Endothelial cell of umbilical vein (primary cell): Measurements from ENCODE around the gene DLGAP1.

Experiments
- EZH2 ChIP-seq: IDR thresholded peaks from 2 replicates; pipeline ENCODE4 v1.6.1; 2012; ENCODE audit warnings: borderline replicate concordance, low read depth, mild to moderate bottlenecking, moderate library complexity, low read length, inconsistent platforms; ENCODE audit not compliant: severe bottlenecking
- GATA2 ChIP-seq: IDR thresholded peaks from 2 replicates; pipeline ENCODE4 v1.7.0; 2011; ENCODE audit warnings: low read depth, mild to moderate bottlenecking, moderate library complexity, mixed read lengths, low read length; ENCODE audit not compliant: insufficient read length, insufficient read depth
- POLR2A ChIP-seq: IDR thresholded peaks from 2 replicates; pipeline ENCODE4 v1.6.1; 2012; ENCODE audit warnings: low read depth, mild to moderate bottlenecking, control low read depth, low read length
- POLR2AphosphoS5 ChIP-seq: IDR thresholded peaks from 2 replicates; pipeline ENCODE4 v1.6.1; 2012; ENCODE audit warnings: low read depth, mild to moderate bottlenecking, control low read depth, low read length, moderate library complexity; ENCODE audit not compliant: insufficient read depth
- TF ChIP-seq, protein P1 (sequence below), 2 donors: IDR thresholded peaks; 1 replicate in 1 of 2; 2 replicates in 1 of 2; pipeline ENCODE4 v1.5.1; 2011; ENCODE audit warnings: low read length in 2 of 2, mild to moderate bottlenecking in 2 of 2, moderate library complexity in 2 of 2, control low read depth in 1 of 2, inconsistent platforms in 1 of 2, low read depth in 1 of 2; ENCODE audit not compliant: insufficient read depth in 1 of 2; ENCODE audit errors: extremely low read depth in 1 of 2
- TF ChIP-seq, protein P2 (sequence below): IDR thresholded peaks from 2 replicates; pipeline ENCODE4 v1.6.1; 2011; ENCODE audit not compliant: insufficient read depth, insufficient read length

DNA sequence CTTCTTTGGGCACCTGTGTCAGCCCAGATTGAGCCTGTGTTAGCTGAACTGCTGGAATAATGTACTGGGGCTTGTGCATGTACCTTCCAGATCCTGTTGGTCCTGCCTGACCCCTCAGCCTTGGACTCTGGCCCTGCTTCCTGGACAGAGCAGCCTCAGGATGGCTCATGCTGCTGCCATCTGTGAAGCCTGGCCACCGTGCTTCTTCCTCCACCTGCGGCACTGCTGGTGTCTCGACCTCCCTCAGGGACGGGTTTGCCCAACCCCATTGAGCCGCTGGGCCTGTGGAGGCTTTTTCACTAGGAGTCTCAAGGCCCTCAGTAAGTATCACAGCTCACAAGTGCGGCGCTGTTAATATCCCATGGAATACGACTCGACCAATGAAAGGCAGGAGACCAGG is 662.4 kb downstream of the DLGAP1 start:
- TF ChIP-seq, protein P1, sequence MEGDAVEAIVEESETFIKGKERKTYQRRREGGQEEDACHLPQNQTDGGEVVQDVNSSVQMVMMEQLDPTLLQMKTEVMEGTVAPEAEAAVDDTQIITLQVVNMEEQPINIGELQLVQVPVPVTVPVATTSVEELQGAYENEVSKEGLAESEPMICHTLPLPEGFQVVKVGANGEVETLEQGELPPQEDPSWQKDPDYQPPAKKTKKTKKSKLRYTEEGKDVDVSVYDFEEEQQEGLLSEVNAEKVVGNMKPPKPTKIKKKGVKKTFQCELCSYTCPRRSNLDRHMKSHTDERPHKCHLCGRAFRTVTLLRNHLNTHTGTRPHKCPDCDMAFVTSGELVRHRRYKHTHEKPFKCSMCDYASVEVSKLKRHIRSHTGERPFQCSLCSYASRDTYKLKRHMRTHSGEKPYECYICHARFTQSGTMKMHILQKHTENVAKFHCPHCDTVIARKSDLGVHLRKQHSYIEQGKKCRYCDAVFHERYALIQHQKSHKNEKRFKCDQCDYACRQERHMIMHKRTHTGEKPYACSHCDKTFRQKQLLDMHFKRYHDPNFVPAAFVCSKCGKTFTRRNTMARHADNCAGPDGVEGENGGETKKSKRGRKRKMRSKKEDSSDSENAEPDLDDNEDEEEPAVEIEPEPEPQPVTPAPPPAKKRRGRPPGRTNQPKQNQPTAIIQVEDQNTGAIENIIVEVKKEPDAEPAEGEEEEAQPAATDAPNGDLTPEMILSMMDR (IDR thresholded peaks at IDR 0.05; ENCODE audit: extremely low read depth in 1 of 2, insufficient read depth in 1 of 2, low read depth in 1 of 2, low read length in 2 of 2) = no peak
- no peak for TF ChIP-seq POLR2AphosphoS5
- no peak for TF ChIP-seq GATA2
- TF ChIP-seq EZH2 = no peak
- no peak for TF ChIP-seq POLR2A
- TF ChIP-seq, protein P2, sequence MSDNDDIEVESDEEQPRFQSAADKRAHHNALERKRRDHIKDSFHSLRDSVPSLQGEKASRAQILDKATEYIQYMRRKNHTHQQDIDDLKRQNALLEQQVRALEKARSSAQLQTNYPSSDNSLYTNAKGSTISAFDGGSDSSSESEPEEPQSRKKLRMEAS = no peak
